CD8-positive, alpha-beta memory T cell (primary cell): ENCODE data around the gene CPNE9. TPM values are rescaled to one million over a fixed set of nuclear protein-coding genes. Genes with fewer than 3 reads are reported as not detected.

Source experiments
- CTCF ChIA-PET: fragments of 350-600 bp; sonication (Branson Sonifier 250); formaldehyde crosslinking; loops from one replicate; lab custom pipeline; 2021; ENCODE audit warnings: antibody characterized with exemption; lab: Charles Lee
- POLR2A ChIA-PET: fragments of 350-600 bp; sonication (Branson Sonifier 250); formaldehyde crosslinking; loops from one replicate; lab custom pipeline; 2021; ENCODE audit warnings: antibody characterized with exemption; lab: Charles Lee
- DNase-seq, 5 donors: peaks; one replicate each; pipeline versions ENCODE4 v3.0.0 to v3.0.0-alpha.2; 2020 to 2022; ENCODE audit warnings: mixed read lengths in 1 of 5
- H3K27ac ChIP-seq: one replicate; pipeline ENCODE4 v1.7.0; 2013; ENCODE audit warnings: low read depth, mild to moderate bottlenecking, low read length, moderate library complexity
- H3K27me3 ChIP-seq: 2 replicates; pipeline ENCODE4 v1.7.0; 2013; ENCODE audit warnings: low read length, mild to moderate bottlenecking; ENCODE audit not compliant: insufficient read depth, poor library complexity, severe bottlenecking
- H3K36me3 ChIP-seq: 2 replicates; pipeline ENCODE4 v1.7.0; 2013; ENCODE audit warnings: mild to moderate bottlenecking, low read length, moderate library complexity; ENCODE audit not compliant: insufficient read depth
- H3K4me1 ChIP-seq: 2 replicates; pipeline ENCODE4 v1.7.0; 2013; ENCODE audit warnings: mild to moderate bottlenecking, low read length, moderate library complexity; ENCODE audit not compliant: insufficient read depth
- H3K4me3 ChIP-seq: 2 replicates; pipeline ENCODE4 v1.7.0; 2013; ENCODE audit warnings: mild to moderate bottlenecking, low read length
- H3K9me3 ChIP-seq: 2 replicates; pipeline ENCODE4 v1.7.0; 2013; ENCODE audit warnings: mild to moderate bottlenecking, low read length
- H3K27ac Mint-ChIP-seq, 8 donors: one replicate each; pipeline ENCODE4 v1.8.0; 2020 to 2021; ENCODE audit warnings: mixed read lengths in 8 of 8, mild to moderate bottlenecking in 6 of 8, inconsistent platforms in 3 of 8, moderate library complexity in 3 of 8
- H3K27me3 Mint-ChIP-seq, 2 donors: one replicate each; pipeline ENCODE4 v1.8.0; 2020 to 2021; ENCODE audit warnings: mixed read lengths in 2 of 2, mild to moderate bottlenecking in 1 of 2, moderate library complexity in 1 of 2
- H3K36me3 Mint-ChIP-seq, 3 donors: one replicate each; pipeline ENCODE4 v1.8.0; 2020 to 2021; ENCODE audit warnings: mixed read lengths in 3 of 3, inconsistent platforms in 1 of 3, mild to moderate bottlenecking in 1 of 3
- H3K4me1 Mint-ChIP-seq, 3 donors: one replicate each; pipeline ENCODE4 v1.8.0; 2020 to 2021; ENCODE audit warnings: mixed read lengths in 3 of 3, inconsistent platforms in 1 of 3, mild to moderate bottlenecking in 1 of 3
- H3K4me3 Mint-ChIP-seq, 7 donors: one replicate each; pipeline ENCODE4 v1.8.0; 2020 to 2021; ENCODE audit warnings: mixed read lengths in 7 of 7, mild to moderate bottlenecking in 6 of 7, moderate library complexity in 4 of 7, inconsistent platforms in 2 of 7
- H3K9me3 Mint-ChIP-seq, 5 donors: one replicate each; pipeline ENCODE4 v1.8.0; 2020 to 2022; ENCODE audit warnings: mixed read lengths in 5 of 5, mild to moderate bottlenecking in 3 of 5, moderate library complexity in 2 of 5, inconsistent platforms in 1 of 5
- polyA plus RNA-seq: library from polyadenylated mRNA; unstranded; fragments of 300-500 nt; fragmentation: Illumina TruSeq; gene quantifications from one replicate; pipeline ENCODE4 v1.2.3, GENCODE V29; 2021
- total RNA-seq, 2 experiments: library from RNA; stranded (reverse); gene quantifications; one replicate each; pipeline ENCODE4 v1.2.3, GENCODE V29; 2021

Gene CPNE9
- total and polyA plus RNA-seq, 3 experiments from 2014 or later: 0.16 TPM; not detected in 2

GRCh38 chr3:9721015-9721699 lies 17.5 kb downstream of the CPNE9 start:
- Mint-ChIP-seq H3K4me1 (peaks cover 0 to 4% (median 0%) of the 10 kb centered on the region in 3 donors), H3K27me3 (peaks cover 4 to 7% of the 10 kb centered on the region in 2 donors), H3K4me3 (no peak overlapping the region), H3K9me3 (no peaks in the 10 kb centered on the region), H3K36me3 (no peaks in the 10 kb centered on the region), H3K27ac (no peak overlapping the region)
- Histone ChIP-seq H3K9me3 (no peaks in the 10 kb centered on the region), H3K27ac (no peak overlapping the region), H3K4me1 (peaks cover 6% of the 10 kb centered on the region), H3K36me3 (no peaks in the 10 kb centered on the region), H3K27me3 (no peaks in the 10 kb centered on the region), H3K4me3 (no peak overlapping the region)
- no peak for DNase-seq
- ChIA-PET CTCF (no interaction called here), POLR2A (no interaction called here)

DNA sequence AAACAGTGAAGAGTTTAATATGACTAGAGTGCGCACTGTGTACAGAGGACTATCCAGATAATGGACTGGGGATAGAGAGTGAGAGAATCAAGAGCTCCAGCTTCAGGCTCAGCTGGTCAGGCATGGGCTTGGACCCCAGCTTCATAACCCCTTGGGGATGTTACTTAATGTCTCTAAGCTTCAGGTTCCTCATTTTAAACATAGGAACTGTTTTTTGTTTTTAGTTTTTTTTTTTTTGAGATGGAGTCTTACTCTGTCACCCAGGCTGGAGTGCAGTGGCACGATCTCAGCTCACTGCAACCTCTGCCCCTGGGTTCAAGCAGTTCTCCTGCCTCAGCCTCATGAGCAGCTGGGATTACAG lies 18.0 kb downstream of the CPNE9 start:
- no peak for DNase-seq
- POLR2A ChIA-PET: no interaction called here
- Mint-ChIP-seq H3K27me3 (peaks cover 4 to 7% of the 10 kb centered on the region in 2 donors), H3K27ac (no peak overlapping the region), H3K4me3 (no peak overlapping the region), H3K36me3 (no peaks in the 10 kb centered on the region), H3K4me1 (peaks cover 0 to 7% (median 2%) of the 10 kb centered on the region in 3 donors), H3K9me3 (no peaks in the 10 kb centered on the region)
- CTCF ChIA-PET: no interaction called here
- H3K36me3 ChIP-seq: no peaks in the 10 kb centered on the region
- no peak overlapping the region for H3K27ac ChIP-seq
- peaks cover 7% of the 10 kb centered on the region for H3K4me1 ChIP-seq
- H3K27me3 ChIP-seq: no peaks in the 10 kb centered on the region
- no peak overlapping the region for H3K4me3 ChIP-seq
- no peaks in the 10 kb centered on the region for H3K9me3 ChIP-seq

DNA sequence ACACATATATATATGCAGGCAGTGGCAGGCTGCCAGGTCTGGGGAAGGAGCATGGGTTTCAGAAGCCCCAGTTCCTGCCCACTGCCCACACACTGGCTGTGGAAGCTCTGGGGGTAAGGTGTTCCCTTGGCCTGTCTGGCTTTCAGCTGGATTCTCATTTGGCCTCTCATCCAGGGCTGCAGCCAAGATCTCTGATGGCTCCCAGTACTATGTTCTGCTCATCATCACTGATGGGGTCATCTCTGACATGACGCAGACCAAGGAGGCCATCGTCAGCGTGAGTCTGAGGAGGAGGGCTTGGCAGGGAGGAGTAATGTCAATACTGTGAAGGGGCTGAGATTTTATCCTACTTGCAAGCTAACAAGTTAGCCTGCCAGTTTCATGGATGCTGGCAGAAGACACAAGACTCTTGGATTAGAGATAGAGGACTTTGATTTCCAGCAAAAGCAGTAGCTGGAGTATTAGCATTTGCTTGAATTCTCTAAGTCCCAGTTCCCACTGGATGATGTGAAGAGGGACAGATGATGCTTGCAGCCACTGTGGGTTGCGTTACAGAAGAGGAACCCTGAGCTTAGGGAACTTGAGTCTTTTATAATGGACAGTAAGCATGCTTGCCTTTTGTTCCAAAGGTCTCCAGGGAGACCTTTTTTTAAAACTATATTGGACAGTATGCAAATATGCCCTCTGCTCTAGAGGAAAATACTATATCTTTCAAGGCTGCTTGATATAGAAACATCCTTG lies 22.3 kb downstream of the CPNE9 start:
- peaks cover 0 to under 1% (median 0%) of the 10 kb centered on the region in 3 donors for H3K36me3 Mint-ChIP-seq
- peak overlapping the region in 1 of 7 donors; percentile 20 for H3K4me3 Mint-ChIP-seq
- H3K4me1 Mint-ChIP-seq: peaks cover 21 to 30% (median 27%) of the 10 kb centered on the region in 3 donors
- Histone ChIP-seq H3K27ac (no peak overlapping the region), H3K27me3 (no peaks in the 10 kb centered on the region), H3K4me1 (peaks cover 22% of the 10 kb centered on the region), H3K36me3 (no peaks in the 10 kb centered on the region), H3K9me3 (no peaks in the 10 kb centered on the region), H3K4me3 (no peak overlapping the region)
- no peak overlapping the region for H3K27ac Mint-ChIP-seq
- ChIA-PET POLR2A (no interaction called here), CTCF (interaction anchor here (2.5 kb wide), 1 partner anchor 76 kb away, joined by 10 read pairs; the partner anchor contains the start of gene MTMR14)
- no peaks in the 10 kb centered on the region for H3K9me3 Mint-ChIP-seq
- no peak for DNase-seq
- peaks cover 2 to 4% of the 10 kb centered on the region in 2 donors for H3K27me3 Mint-ChIP-seq

DNA sequence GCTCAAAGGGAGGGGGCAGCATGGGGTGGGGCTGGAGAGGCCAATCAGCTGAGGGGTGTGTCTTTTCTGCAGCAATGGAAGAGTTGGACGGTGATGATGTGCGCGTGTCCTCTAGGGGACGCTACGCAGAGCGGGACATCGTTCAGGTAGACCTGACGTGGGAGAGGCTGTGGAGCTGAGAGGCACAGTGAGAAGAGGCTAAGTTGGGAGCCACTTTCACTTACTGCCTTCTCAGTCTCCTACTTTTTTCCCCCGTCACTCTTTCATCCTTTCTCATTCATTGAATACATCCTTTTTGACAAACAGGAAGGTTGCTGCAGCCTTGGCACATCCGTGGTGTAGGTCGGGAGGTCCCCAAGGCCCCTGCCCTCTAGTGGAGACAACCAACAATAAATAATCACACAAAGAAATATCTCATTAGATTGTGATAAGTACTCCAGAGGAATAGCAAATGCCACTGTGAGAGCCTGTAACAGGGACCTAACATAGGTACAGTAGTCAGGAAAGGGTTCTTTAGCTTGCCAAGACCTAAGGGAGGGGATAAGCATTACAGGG lies 23.5 kb downstream of the CPNE9 start:
- peak; percentile 25 to 69 (median 60) for DNase-seq
- Mint-ChIP-seq H3K36me3 (peaks cover 0 to 3% (median 0%) of the 10 kb centered on the region in 3 donors), H3K27me3 (peaks cover 2 to 4% of the 10 kb centered on the region in 2 donors), H3K4me1 (peaks cover 21 to 31% (median 28%) of the 10 kb centered on the region in 3 donors), H3K4me3 (peak overlapping the region; percentile 67 to 93 (median 76)), H3K27ac (peak overlapping the region in 7 of 8 donors; percentile 36 to 88 (median 79)), H3K9me3 (no peaks in the 10 kb centered on the region)
- Histone ChIP-seq H3K9me3 (no peaks in the 10 kb centered on the region), H3K27ac (no peak overlapping the region), H3K4me1 (peaks cover 22% of the 10 kb centered on the region), H3K4me3 (peak overlapping the region; percentile 24), H3K27me3 (no peaks in the 10 kb centered on the region), H3K36me3 (no peaks in the 10 kb centered on the region)
- ChIA-PET CTCF (interaction anchor here (0.8 to 2.5 kb wide), 13 partner anchors 9 to 223 kb away, joined by 3 to 18 read pairs (median 4); partner anchors contain the start of genes ARPC4, MTMR14, OGG1 and TADA3), POLR2A (interaction anchor here (1.1 kb wide), 1 partner anchor 78 kb away, joined by 4 read pairs; the partner anchor contains the start of gene MTMR14)

DNA sequence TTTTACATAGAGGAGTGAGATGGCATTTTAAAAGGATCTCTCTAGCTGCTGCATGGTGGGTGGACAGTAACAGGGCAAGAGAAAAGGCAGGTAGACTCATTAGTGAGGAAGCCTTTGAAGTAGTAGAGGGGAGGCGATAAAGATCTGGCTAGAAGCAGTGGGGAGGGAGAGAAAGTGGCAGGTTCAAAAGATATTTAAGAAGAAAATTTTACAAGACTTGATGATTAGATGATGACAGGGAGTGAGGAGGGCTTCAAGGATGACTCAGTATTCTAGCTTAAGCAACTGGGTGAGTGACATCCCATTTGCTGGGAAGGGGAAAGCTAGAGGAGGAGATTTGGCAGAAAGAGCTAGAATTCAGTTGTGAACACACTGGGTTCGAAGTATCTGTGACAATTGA lies 24.1 kb downstream of the CPNE9 start:
- H3K4me1 ChIP-seq: peaks cover 28% of the 10 kb centered on the region
- H3K9me3 ChIP-seq: no peaks in the 10 kb centered on the region
- DNase-seq: no peak
- H3K27ac ChIP-seq: no peak overlapping the region
- H3K9me3 Mint-ChIP-seq: no peaks in the 10 kb centered on the region
- H3K36me3 ChIP-seq: no peaks in the 10 kb centered on the region
- ChIA-PET CTCF (interaction anchor here (0.8 to 2.5 kb wide), 13 partner anchors 10 to 224 kb away, joined by 3 to 18 read pairs (median 4); partner anchors contain the start of genes ARPC4, MTMR14, OGG1 and TADA3), POLR2A (interaction anchor here (1.1 kb wide), 1 partner anchor 79 kb away, joined by 4 read pairs; the partner anchor contains the start of gene MTMR14)
- no peaks in the 10 kb centered on the region for H3K27me3 ChIP-seq
- peak overlapping the region in 2 of 7 donors; percentile 71 to 76 for H3K4me3 Mint-ChIP-seq
- peaks cover 0 to 7% (median 0%) of the 10 kb centered on the region in 3 donors for H3K36me3 Mint-ChIP-seq
- peaks cover 2% of the 10 kb centered on the region in 2 donors for H3K27me3 Mint-ChIP-seq
- no peak overlapping the region for H3K4me3 ChIP-seq
- peaks cover 27 to 37% (median 34%) of the 10 kb centered on the region in 3 donors for H3K4me1 Mint-ChIP-seq
- peak overlapping the region in 6 of 8 donors; percentile 3 to 80 (median 54) for H3K27ac Mint-ChIP-seq

DNA sequence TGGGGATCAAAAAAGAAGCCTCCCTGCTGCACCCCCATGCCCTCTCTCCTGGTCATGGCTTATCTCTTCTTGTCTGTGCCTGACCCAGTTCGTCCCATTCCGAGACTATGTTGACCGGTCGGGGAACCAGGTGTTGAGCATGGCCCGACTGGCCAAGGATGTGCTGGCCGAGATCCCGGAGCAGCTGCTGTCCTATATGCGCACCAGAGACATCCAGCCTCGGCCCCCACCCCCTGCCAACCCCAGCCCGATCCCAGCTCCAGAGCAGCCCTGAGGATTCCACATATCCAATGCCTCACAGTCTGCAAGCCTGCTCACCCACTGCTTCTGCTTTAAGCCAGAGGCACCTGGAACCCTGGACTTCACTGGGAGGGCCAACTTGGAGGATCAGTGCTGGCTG lies 25.8 kb downstream of the CPNE9 start:
- Mint-ChIP-seq H3K36me3 (peaks cover 0 to 19% (median 0%) of the 10 kb centered on the region in 3 donors), H3K4me1 (peaks cover 44 to 53% (median 50%) of the 10 kb centered on the region in 3 donors), H3K27me3 (peaks cover 0 to 1% of the 10 kb centered on the region in 2 donors), H3K27ac (peak overlapping the region in 2 of 8 donors; percentile 70 to 77), H3K4me3 (peak overlapping the region in 3 of 7 donors; percentile 59 to 78 (median 75)), H3K9me3 (no peaks in the 10 kb centered on the region)
- Histone ChIP-seq H3K27ac (no peak overlapping the region), H3K4me3 (no peak overlapping the region), H3K9me3 (no peaks in the 10 kb centered on the region), H3K27me3 (no peaks in the 10 kb centered on the region), H3K36me3 (no peaks in the 10 kb centered on the region), H3K4me1 (peaks cover 40% of the 10 kb centered on the region)
- no peak for DNase-seq
- CTCF ChIA-PET: interaction anchor here (1.0 to 1.4 kb wide), 4 partner anchors 14 to 63 kb away, joined by 3 to 4 read pairs (median 4); partner anchors contain the start of genes ARPC4, OGG1 and TADA3
- POLR2A ChIA-PET: interaction anchor here (1.0 kb wide), 1 partner anchor 20 kb away, joined by 3 read pairs; the partner anchor contains the start of gene OGG1

- Histone ChIP-seq H3K9me3 (no peaks in the 10 kb centered on the region), H3K4me3 (peak overlapping the region; percentile 80), H3K27ac (peak overlapping the region; percentile 85), H3K4me1 (peaks cover 40% of the 10 kb centered on the region), H3K36me3 (peaks cover 4% of the 10 kb centered on the region), H3K27me3 (no peaks in the 10 kb centered on the region)
- no peaks in the 10 kb centered on the region for H3K9me3 Mint-ChIP-seq
- CTCF ChIA-PET: interaction anchor here (0.9 to 2.9 kb wide), 5 partner anchors 9 to 202 kb away, joined by 3 to 8 read pairs (median 4); partner anchors contain the start of genes ARPC4, CRELD1, OGG1 and TADA3
- peaks cover 0 to 32% (median 2%) of the 10 kb centered on the region in 3 donors for H3K36me3 Mint-ChIP-seq
- H3K4me1 Mint-ChIP-seq: peaks cover 48 to 67% (median 62%) of the 10 kb centered on the region in 3 donors
- H3K27ac Mint-ChIP-seq: peak overlapping the region; percentile 80 to 97 (median 96)
- no peaks in the 10 kb centered on the region for H3K27me3 Mint-ChIP-seq
- POLR2A ChIA-PET: interaction anchor here (1.0 to 3.5 kb wide), 6 partner anchors 19 to 334 kb away, joined by 3 to 28 read pairs (median 8); partner anchors contain the start of genes ARPC4, CRELD1, MTMR14 and OGG1
- H3K4me3 Mint-ChIP-seq: peak overlapping the region; percentile 87 to 98 (median 95)
- DNase-seq: no peak
These were observed 27.1 kb downstream of the CPNE9 start for GRCh38 chr3:9730657-9731205.
